Right lobe of liver (tissue), 6 donors: ENCODE measurements around the gene LDB3. TPM values are rescaled to one million over a fixed set of nuclear protein-coding genes. Genes with fewer than 3 reads are reported as not detected.
"Not testable (repeated sequence)": the region's sequence is repeated elsewhere in the genome, so short reads cannot be mapped to it uniquely, and the experiment has no call there.

Experiments
- ATAC-seq, 4 donors: fragments of 200-7000 bp; cut with Tn5 transposase; one replicate each; pipeline ENCODE4 v1.9.1; 2020; ENCODE audit warnings: mild to moderate bottlenecking in 4 of 4, moderate library complexity in 4 of 4
- DNase-seq, 3 donors: peaks; one replicate each; pipeline ENCODE4 v3.0.0-alpha.2; 2020
- H3K27ac ChIP-seq, 3 donors: fragments of 200-600 bp; one replicate each; pipeline ENCODE4 v1.8.0; 2022
- H3K27me3 ChIP-seq, 2 donors: fragments of 200-600 bp; one replicate each; pipeline ENCODE4 v1.8.0; 2022
- H3K36me3 ChIP-seq, 4 donors: fragments of 200-600 bp; sonication (generic) in 1 of 4; one replicate each; pipeline versions ENCODE4 v1.5.1 to v1.8.0; 2017 to 2022; ENCODE audit warnings: control low read depth in 1 of 4
- H3K4me1 ChIP-seq, 4 donors: fragments of 200-600 bp; sonication (generic) in 1 of 4; one replicate each; pipeline versions ENCODE4 v1.5.1 to v1.8.0; 2017 to 2022; ENCODE audit warnings: control low read depth in 1 of 4
- H3K4me3 ChIP-seq, 3 donors: fragments of 200-600 bp; one replicate each; pipeline ENCODE4 v1.8.0; 2022
- H3K9me3 ChIP-seq, 4 donors: fragments of 200-600 bp; sonication (generic) in 1 of 4; one replicate each; pipeline versions ENCODE4 v1.5.1 to v1.8.0; 2017 to 2022; ENCODE audit warnings: control low read depth in 1 of 4
- CTCF ChIP-seq, 4 donors: fragments of 200-600 bp in 3 of 4; fragments of 450-650 bp in 1 of 4; IDR thresholded peaks; one replicate each; pipeline versions ENCODE4 v1.5.1 to v1.8.0; 2016 to 2022; ENCODE audit warnings: antibody characterized with exemption in 4 of 4, mild to moderate bottlenecking in 2 of 4
- POLR2A ChIP-seq: fragments of 450-650 bp; IDR thresholded peaks from one replicate; pipeline ENCODE4 v1.6.1; 2017; ENCODE audit warnings: antibody characterized with exemption, mild to moderate bottlenecking
- WGBS: methylation state at CpG from one replicate; pipeline ENCODE4 v1.1.6; 2018; ENCODE audit warnings: low coverage, low lambda C conversion rate; ENCODE audit not compliant: insufficient coverage; ENCODE audit errors: missing lambda C conversion rate; 5-methylcytosine and 5-hydroxymethylcytosine counted together
- intact Hi-C, 2 donors: fragments of 100-400 bp; cut with DNase I; formaldehyde crosslinking; loops; one replicate each; pipeline versions ENCODE4 v1.11.2 to v1.14.1; 2022
- total RNA-seq, 6 experiments: library from RNA; depleted of rRNA in 2 of 6; stranded (reverse); fragments of >200 nt in 2 of 6; fragmentation: NEBNext Ultra II Directional in 3 of 6; extraction: Animal tissue kit (Norgen Biotek cat#: 25700) in 3 of 6; gene quantifications; one replicate each; pipeline versions ENCODE4 v1.1.0 to v1.2.4, GENCODE V29; 2016 to 2023
- donor health status: DM: no; HTN: yes; CAD: no.
- donor health status: DM: no; HTN: no; CAD: no.
- donor health status: DM: no; HTN: no; CAD: no.
- donor health status: DM: no; HTN: yes; CAD: no.
- donor health status: DM: no; HTN: yes; CAD: no.

LDB3 gene
- total RNA-seq, 6 experiments from 2014 or later, result 0.07 to 0.29 (median 0.12) TPM

- 75% methylated on average over 5 of the region's 5 CpGs for WGBS
- intact Hi-C loops, result no loop called here
- DNase-seq (no peak), ATAC-seq (peak in 1 of 4 donors; percentile 14)
- TF ChIP-seq POLR2A (no peak), CTCF (IDR thresholded peaks at IDR 0.05) (no peak)
- Histone ChIP-seq H3K9me3 (no peaks in the 10 kb centered on the region), H3K27ac (no peak overlapping the region), H3K4me1 (no peaks in the 10 kb centered on the region), H3K27me3 (no peaks in the 10 kb centered on the region), H3K4me3 (no peak overlapping the region), H3K36me3 (no peaks in the 10 kb centered on the region)
Measured at GRCh38 chr10:86644152-86644793, 24.0 kb upstream of the LDB3 start.

- intact Hi-C loops, result no loop called here
- Histone ChIP-seq H3K36me3 (no peaks in the 10 kb centered on the region), H3K4me3 (no peak overlapping the region), H3K27me3 (no peaks in the 10 kb centered on the region), H3K4me1 (no peaks in the 10 kb centered on the region), H3K9me3 (no peaks in the 10 kb centered on the region), H3K27ac (no peak overlapping the region)
- DNase-seq (no peak), ATAC-seq (peak in 1 of 4 donors; percentile 13)
- no CpG with 5 or more reads among the region's 5 CpGs for WGBS
- TF ChIP-seq CTCF (IDR thresholded peaks at IDR 0.05), result no peak
- no peak for TF ChIP-seq POLR2A
Measured at GRCh38 chr10:86644794-86645445, 23.4 kb upstream of the LDB3 start.

GRCh38 chr10:86645621-86646165 is 22.6 kb upstream of the LDB3 start:
- 94% methylated on average over 4 of the region's 5 CpGs for WGBS
- H3K4me1 ChIP-seq, intact Hi-C loops, ATAC-seq, DNase-seq, H3K27me3 ChIP-seq, H3K27ac ChIP-seq, H3K9me3 ChIP-seq, H3K4me3 ChIP-seq, H3K36me3 ChIP-seq: not testable (repeated sequence)

- intact Hi-C loops, result no loop called here
- no peak overlapping the region for H3K27ac ChIP-seq
- 86% methylated on average over 4 of the region's 5 CpGs for WGBS
- H3K4me1 ChIP-seq, result no peaks in the 10 kb centered on the region
- no peak for DNase-seq
- no peak for ATAC-seq
- no peak for TF ChIP-seq POLR2A
- TF ChIP-seq CTCF (IDR thresholded peaks at IDR 0.05), result no peak
- no peaks in the 10 kb centered on the region for H3K27me3 ChIP-seq
- H3K9me3 ChIP-seq, result no peaks in the 10 kb centered on the region
- H3K4me3 ChIP-seq, result no peak overlapping the region
- no peaks in the 10 kb centered on the region for H3K36me3 ChIP-seq
Measured at GRCh38 chr10:86646532-86646931, 21.8 kb upstream of the LDB3 start.

- Histone ChIP-seq H3K4me3 (no peak overlapping the region), H3K4me1 (no peaks in the 10 kb centered on the region), H3K27ac (no peak overlapping the region), H3K27me3 (no peaks in the 10 kb centered on the region), H3K36me3 (no peaks in the 10 kb centered on the region), H3K9me3 (no peaks in the 10 kb centered on the region)
- DNase-seq, result no peak
- TF ChIP-seq POLR2A (no peak), CTCF (IDR thresholded peaks at IDR 0.05) (no peak)
- intact Hi-C loops, result no loop called here
- no peak for ATAC-seq
- WGBS, result 68% methylated on average over 4 of the region's 6 CpGs
Measured at GRCh38 chr10:86646933-86647332, 21.4 kb upstream of the LDB3 start.
